Esophagus (tissue), 2 donors: Measurements from ENCODE around the gene TXN. TPM values are rescaled to one million over a fixed set of nuclear protein-coding genes. Genes with fewer than 3 reads are reported as not detected.
"Not testable (repeated sequence)": the region's sequence is repeated elsewhere in the genome, so short reads cannot be mapped to it uniquely, and the experiment has no call there.

Experiments
- H3K27ac ChIP-seq, 2 donors: one replicate each; pipeline ENCODE4 v1.5.1; 2013; ENCODE audit warnings: low read depth in 2 of 2, mild to moderate bottlenecking in 2 of 2, inconsistent platforms in 1 of 2, low read length in 1 of 2, moderate library complexity in 1 of 2
- H3K27me3 ChIP-seq, 2 donors: one replicate each; pipeline ENCODE4 v1.6.1; 2013; ENCODE audit warnings: low read length in 2 of 2, control low read depth in 1 of 2, mild to moderate bottlenecking in 1 of 2; ENCODE audit not compliant: insufficient read depth in 2 of 2, control insufficient read depth in 1 of 2
- H3K36me3 ChIP-seq, 2 donors: one replicate each; pipeline ENCODE4 v1.6.1; 2013; ENCODE audit warnings: low read length in 1 of 2; ENCODE audit not compliant: control insufficient read depth in 2 of 2, insufficient read depth in 2 of 2
- H3K4me1 ChIP-seq, 2 donors: one replicate each; pipeline ENCODE4 v1.6.1; 2013; ENCODE audit warnings: low read length in 1 of 2; ENCODE audit not compliant: control insufficient read depth in 2 of 2, insufficient read depth in 2 of 2
- H3K4me3 ChIP-seq, 2 donors: one replicate each; pipeline ENCODE4 v1.5.1; 2013; ENCODE audit warnings: low read length in 2 of 2, mild to moderate bottlenecking in 2 of 2, low read depth in 1 of 2, moderate library complexity in 1 of 2
- H3K9me3 ChIP-seq, 2 donors: one replicate each; pipeline ENCODE4 v1.6.1; 2013; ENCODE audit warnings: mild to moderate bottlenecking in 2 of 2, low read depth in 1 of 2, low read length in 1 of 2, moderate library complexity in 1 of 2; ENCODE audit not compliant: control insufficient read depth in 2 of 2, insufficient read depth in 1 of 2
- WGBS, 2 donors: extraction: QIAGEN DNeasy Blood & Tissue Kit; methylation state at CpG; one replicate each; pipeline ENCODE4 v1.1.7; 2013; 5-methylcytosine and 5-hydroxymethylcytosine counted together
- polyA plus RNA-seq, 2 donors: library from polyadenylated mRNA; stranded (reverse); fragments of 200-250 nt; gene quantifications; one replicate each; pipeline ENCODE4 v1.2.3, GENCODE V29; 2013
- donor health status: healthy with polysubstance abuse.
- donor health status: Bipolar disorder and iron deficiency.

Gene TXN
- polyA plus RNA-seq, 2 donors, result 1,229 to 1,425 TPM

- H3K36me3 ChIP-seq, result no peaks in the 10 kb centered on the region
- no peaks in the 10 kb centered on the region for H3K9me3 ChIP-seq
- no peak overlapping the region for H3K4me3 ChIP-seq
- WGBS, 2 donors, result 74 to 94% methylated on average over 3 of the region's 3 CpGs
- no peaks in the 10 kb centered on the region for H3K27me3 ChIP-seq
- H3K27ac ChIP-seq, result no peak overlapping the region
- H3K4me1 ChIP-seq, result no peaks in the 10 kb centered on the region
These were observed 35.5 kb downstream of the TXN start for GRCh38 chr9:110220809-110221208.

- 22 to 26% methylated on average over 10 of the region's 10 CpGs for WGBS, 2 donors
- Histone ChIP-seq H3K27me3 (no peaks in the 10 kb centered on the region), H3K27ac (no peak overlapping the region), H3K4me1 (peaks cover 0 to 4% of the 10 kb centered on the region in 2 donors), H3K36me3 (no peaks in the 10 kb centered on the region), H3K4me3 (no peak overlapping the region), H3K9me3 (no peaks in the 10 kb centered on the region)
These were observed 38.6 kb downstream of the TXN start for GRCh38 chr9:110217656-110218099.

GRCh38 chr9:110214586-110215355 lies 41.5 kb downstream of the TXN start:
- 75 to 77% methylated on average over 2 of the region's 2 CpGs for WGBS, 2 donors
- Histone ChIP-seq H3K27me3 (no peaks in the 10 kb centered on the region), H3K27ac (no peak overlapping the region), H3K36me3 (no peaks in the 10 kb centered on the region), H3K9me3 (no peaks in the 10 kb centered on the region), H3K4me1 (peaks cover 0 to 4% of the 10 kb centered on the region in 2 donors), H3K4me3 (no peak overlapping the region)

DNA sequence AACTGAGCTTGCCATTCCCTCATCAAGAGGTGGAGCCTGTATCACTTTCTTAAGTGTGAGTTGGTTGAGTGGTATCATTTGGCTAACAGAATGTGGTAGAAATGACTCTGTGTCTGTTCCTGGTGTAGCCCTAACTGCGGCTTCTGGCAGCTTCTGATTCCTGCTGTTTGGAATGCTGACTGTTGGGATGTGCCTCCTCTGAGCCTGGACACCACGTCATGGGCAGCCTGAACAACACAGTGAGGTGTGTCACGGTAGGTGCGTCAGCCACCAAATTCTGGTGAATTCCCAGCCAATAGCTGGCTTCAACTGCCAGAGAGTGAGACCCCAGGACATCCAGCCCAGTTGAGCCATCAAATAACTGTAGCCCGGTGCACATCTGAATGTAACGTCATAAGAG lies 42.2 kb downstream of the TXN start:
- no peak overlapping the region for H3K27ac ChIP-seq
- H3K4me1 ChIP-seq, result peaks cover 0 to 4% of the 10 kb centered on the region in 2 donors
- no peaks in the 10 kb centered on the region for H3K9me3 ChIP-seq
- no peaks in the 10 kb centered on the region for H3K27me3 ChIP-seq
- WGBS, 2 donors, result 69 to 75% methylated on average over 6 of the region's 6 CpGs
- no peak overlapping the region for H3K4me3 ChIP-seq
- no peaks in the 10 kb centered on the region for H3K36me3 ChIP-seq

- peaks cover 0 to 4% of the 10 kb centered on the region in 2 donors for H3K4me1 ChIP-seq
- no peaks in the 10 kb centered on the region for H3K36me3 ChIP-seq
- H3K4me3 ChIP-seq, result no peak overlapping the region
- H3K27ac ChIP-seq, result no peak overlapping the region
- no peaks in the 10 kb centered on the region for H3K9me3 ChIP-seq
- no peaks in the 10 kb centered on the region for H3K27me3 ChIP-seq
- 52 to 53% methylated on average over 10 of the region's 10 CpGs for WGBS, 2 donors
These were observed 42.8 kb downstream of the TXN start for GRCh38 chr9:110213413-110214044.

- WGBS, 2 donors, result 37 to 49% methylated on average over 9 of the region's 9 CpGs
- no peaks in the 10 kb centered on the region for H3K27me3 ChIP-seq
- H3K4me3 ChIP-seq, result peak within 1 kb of the TSS; percentile 22 to 23
- H3K4me1 ChIP-seq, result peaks cover 3 to 11% of the 10 kb centered on the region in 2 donors
- peak within 1 kb of the TSS; percentile 44 to 78 for H3K27ac ChIP-seq
- no peaks in the 10 kb centered on the region for H3K36me3 ChIP-seq
- H3K9me3 ChIP-seq, result no peaks in the 10 kb centered on the region
These were observed 48.3 kb downstream of the TXN start, which contains the start of gene C9orf152 for GRCh38 chr9:110208031-110208430. Gene C9orf152, minus strand, starts transcription at chr9:110208159. Its CDS starts 580 bp downstream, at chr9:110207579.

GRCh38 chr9:110207071-110207641 lies 49.2 kb downstream of the TXN start:
- Histone ChIP-seq H3K36me3 (no peaks in the 10 kb centered on the region), H3K4me1 (peaks cover 3 to 11% of the 10 kb centered on the region in 2 donors), H3K9me3 (no peaks in the 10 kb centered on the region), H3K27ac (peak overlapping the region; percentile 14 to 78), H3K4me3 (peak overlapping the region; percentile 22 to 23), H3K27me3 (no peaks in the 10 kb centered on the region)
- 26 to 40% methylated on average over 6 of the region's 6 CpGs for WGBS, 2 donors

DNA sequence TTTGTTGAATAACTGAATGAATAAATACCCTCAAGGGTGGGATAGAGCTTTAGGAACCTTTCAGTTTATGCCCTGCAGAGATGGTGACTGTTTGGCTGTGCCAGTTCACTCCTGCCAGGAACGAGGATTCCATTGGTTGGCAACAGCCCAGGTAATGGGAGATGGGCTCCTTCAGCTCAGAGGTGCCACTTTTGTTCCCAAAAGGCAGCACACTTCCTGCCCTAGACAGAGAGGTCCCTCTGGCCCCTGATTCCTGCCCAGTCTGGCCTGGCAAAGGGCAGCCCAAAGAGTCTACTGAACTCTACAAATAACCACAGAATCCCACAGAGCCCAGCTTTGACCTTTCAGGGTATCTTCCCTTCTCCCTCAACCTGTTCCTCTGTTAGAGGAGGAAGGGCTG lies 49.9 kb downstream of the TXN start:
- no peaks in the 10 kb centered on the region for H3K27me3 ChIP-seq
- H3K4me1 ChIP-seq, result peaks cover 3 to 11% of the 10 kb centered on the region in 2 donors
- peak overlapping the region; percentile 14 to 78 for H3K27ac ChIP-seq
- H3K36me3 ChIP-seq, result no peaks in the 10 kb centered on the region
- H3K4me3 ChIP-seq, result no peak overlapping the region
- H3K9me3 ChIP-seq, result no peaks in the 10 kb centered on the region
- 41 to 50% methylated on average over 1 of the region's 1 CpG for WGBS, 2 donors

GRCh38 chr9:110205612-110206011 lies 50.7 kb downstream of the TXN start:
- not testable (repeated sequence) for H3K27ac ChIP-seq, H3K4me3 ChIP-seq, H3K27me3 ChIP-seq, H3K36me3 ChIP-seq, H3K9me3 ChIP-seq
- peaks cover 3 to 11% of the 10 kb centered on the region in 2 donors for H3K4me1 ChIP-seq
- 59 to 67% methylated on average over 5 of the region's 5 CpGs for WGBS, 2 donors
